Renal pelvis (tissue), 4 donors: ENCODE data around the gene PPP1R14B. TPM values are rescaled to one million over a fixed set of nuclear protein-coding genes. Genes with fewer than 3 reads are reported as not detected.
"Not testable (repeated sequence)": the region's sequence is repeated elsewhere in the genome, so short reads cannot be mapped to it uniquely, and the experiment has no call there.

Experiments used
- DNase-seq: peaks from one replicate; pipeline ENCODE4 v3.0.0-alpha.2; 2013
- polyA plus RNA-seq, 3 donors: library from polyadenylated mRNA; unstranded; fragments of 120-200 nt; gene quantifications; one replicate each; pipeline ENCODE4 v1.2.1, GENCODE V29; 2013; ENCODE audit not compliant: insufficient read length in 3 of 3

The PPP1R14B gene
- polyA plus RNA-seq, 3 donors: 66.6 to 98.3 (median 90.5) TPM

DNA sequence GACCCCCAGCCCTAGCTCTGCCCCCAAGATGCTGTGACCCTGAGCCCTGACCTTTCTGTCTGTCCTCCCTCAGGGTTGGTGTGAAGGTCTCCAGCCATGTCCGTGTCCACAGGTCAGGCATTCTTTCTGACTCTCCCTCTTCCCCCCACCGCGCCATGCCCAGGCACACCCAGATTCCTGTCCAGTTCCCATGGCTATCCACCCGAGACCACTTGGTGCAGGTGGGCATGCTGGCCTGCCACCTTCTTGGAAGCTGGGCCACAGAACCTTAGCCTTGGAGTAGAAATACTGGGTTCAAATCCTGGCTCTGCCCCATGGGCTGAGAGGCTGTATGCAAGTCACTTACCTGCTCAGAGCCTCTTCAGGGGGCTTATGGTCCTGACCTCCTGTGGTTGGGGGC, 2.3 kb upstream of the PPP1R14B start:
- DNase-seq: no peak

DNA sequence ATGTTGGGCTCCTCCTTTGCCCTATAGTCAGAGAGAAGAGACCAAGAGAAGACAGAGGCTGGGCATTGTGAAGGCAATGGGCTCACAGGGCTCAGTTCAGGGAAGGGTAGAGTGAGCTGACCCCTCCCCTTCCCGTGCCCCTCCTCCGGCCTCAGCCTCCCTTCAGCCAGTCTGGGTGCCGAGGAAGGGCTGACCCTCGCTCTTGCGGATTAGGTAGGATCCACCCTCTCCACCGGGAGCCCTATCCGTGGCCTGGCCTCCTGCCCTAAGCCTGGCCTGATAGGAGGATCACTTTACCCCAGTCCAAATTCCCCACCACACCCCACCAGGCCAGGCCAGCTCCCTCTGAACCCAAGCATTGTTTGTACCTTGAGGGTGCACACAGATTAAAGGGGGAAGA, 1.8 kb upstream of the PPP1R14B start:
- DNase-seq: no peak

GRCh38 chr11:64247729-64248531, 1.2 kb upstream of the PPP1R14B start:
- DNase-seq: no peak

- DNase-seq: not testable (repeated sequence)
These were observed 197 bp downstream of the PPP1R14B start for GRCh38 chr11:64246621-64246870.

DNA sequence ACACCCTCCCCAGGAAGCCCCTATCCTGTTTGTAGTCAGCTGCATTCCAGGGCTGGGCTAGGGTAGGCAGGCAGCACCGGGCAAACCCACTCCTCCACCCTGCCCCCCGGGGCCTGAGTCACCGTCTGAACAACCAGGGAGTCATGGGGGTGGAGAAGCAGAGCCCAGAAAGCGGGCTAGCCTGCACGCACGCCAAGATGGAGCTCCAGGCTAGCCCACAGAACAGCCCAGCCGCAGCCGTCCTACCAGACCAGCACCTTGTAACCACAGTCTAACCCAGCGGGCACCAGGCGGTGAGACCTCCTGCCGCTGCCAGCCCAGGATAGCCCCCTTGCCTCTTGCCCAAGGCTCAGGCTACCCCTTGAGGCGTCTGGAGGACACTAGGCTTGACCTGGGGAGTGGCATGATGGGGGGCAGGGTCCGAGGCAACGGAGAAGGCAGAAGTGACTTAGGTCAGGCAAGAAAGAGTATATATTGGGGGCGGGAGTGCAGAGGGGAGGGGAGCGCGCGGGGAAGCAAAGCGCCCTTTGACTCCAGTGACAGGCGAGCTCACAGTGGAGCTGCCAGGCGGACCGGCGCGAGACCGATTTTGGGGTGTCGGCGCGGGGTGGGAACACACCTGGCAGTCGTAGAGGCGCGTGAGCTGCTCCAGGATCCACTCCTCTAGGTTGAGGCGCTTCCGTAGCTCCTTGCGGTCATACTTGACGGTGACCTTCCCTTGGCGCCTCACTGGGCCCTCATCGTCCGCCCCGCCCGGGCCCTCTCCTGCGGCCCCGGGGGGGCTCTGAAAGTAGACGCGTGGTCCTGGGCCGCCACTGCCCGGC, 734 bp downstream of the PPP1R14B start:
- peak; percentile 52 for DNase-seq

DNA sequence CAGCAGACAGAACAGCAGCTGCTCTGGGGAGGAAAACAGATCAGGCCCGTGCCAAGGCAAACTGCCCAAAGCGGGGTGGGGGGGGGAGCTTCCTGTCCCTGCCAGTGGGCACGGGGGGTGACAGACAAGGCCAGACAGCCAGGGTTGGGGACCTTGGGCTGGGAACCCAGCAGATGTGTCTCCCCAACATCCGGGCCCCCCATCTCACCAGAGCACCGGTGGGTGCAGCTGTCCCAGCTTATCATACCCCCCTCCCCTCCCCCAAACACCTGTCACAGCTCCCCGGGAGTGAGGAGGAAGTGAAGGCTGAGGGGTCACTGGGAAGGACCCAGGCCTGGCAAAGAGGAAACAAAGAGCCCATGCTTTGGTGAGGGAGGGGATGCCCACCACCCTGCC, 1.3 kb downstream of the PPP1R14B start:
- no peak for DNase-seq

GRCh38 chr11:64244966-64245365, 1.8 kb downstream of the PPP1R14B start:
- DNase-seq: no peak

DNA sequence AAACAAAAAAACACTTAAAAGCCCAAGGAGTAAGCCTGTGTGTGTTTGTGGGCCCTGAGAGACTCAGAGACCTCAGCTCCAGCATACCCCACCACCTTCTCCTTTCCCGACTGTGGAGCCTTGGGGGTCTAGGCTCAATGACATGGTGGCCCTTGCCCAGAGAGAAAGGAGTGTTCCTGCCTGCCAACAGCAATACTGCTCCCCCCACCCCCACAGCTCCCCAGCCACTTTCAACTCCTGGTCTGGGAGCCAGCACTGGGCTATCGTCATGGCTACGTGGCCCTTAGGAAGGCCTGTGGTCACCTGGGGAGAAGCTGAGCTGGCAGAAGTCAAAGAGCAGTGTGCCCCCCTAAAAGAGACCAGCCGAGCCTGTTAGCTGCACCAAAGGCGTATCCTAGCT, 2.6 kb downstream of the PPP1R14B start:
- no peak for DNase-seq

- DNase-seq: no peak
These were observed 3.4 kb downstream of the PPP1R14B start for GRCh38 chr11:64243236-64243854.

DNA sequence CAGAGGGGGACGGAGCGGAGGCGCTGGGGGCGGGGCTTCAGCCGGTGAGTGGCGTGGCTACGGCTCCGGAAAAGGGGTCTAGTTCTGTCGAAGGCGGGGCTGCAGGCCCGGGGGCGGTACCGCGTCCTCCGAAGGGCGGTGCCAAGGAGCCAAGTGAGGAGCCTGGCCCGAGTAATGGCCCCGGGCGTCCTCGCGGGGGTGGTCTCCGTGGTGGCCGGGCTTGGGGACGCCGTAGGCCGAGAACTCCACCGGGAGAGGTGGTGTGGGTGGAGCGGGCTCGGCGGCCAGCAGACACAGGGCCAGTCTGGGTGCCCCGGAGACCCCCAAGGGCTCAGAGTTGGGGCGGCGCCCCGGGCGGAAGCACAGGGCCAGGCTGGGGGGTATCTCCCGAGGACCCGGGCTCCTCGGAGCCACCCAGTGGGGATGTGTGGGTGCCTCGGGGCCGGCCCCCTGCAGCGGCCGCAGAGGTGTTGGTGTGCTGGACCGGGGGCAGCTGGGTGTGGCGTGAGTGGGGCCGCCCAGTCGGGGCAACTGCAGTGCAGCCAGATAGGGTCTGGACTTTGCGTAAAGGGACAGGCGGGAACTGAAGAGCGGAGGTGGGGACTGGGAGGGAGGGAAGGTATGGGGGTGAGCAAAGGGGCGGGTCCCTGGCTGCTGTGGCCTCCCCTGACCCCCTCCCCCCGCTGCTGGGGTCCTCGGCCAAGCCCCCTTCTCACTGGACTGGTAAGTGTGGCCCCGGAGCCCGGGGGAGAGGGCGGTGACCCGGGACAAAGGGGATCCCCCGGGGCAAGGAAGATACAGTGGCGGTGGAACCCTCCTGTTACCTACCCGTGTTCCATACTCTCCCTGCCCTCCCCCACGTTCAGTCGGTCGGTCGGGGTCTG, 5.0 kb downstream of the PPP1R14B start:
- no peak for DNase-seq

- DNase-seq: peak; percentile 99
These were observed 5.6 kb downstream of the PPP1R14B start for GRCh38 chr11:64241241-64241490.

- peak; percentile 96 for DNase-seq
These were observed 6.1 kb downstream of the PPP1R14B start, which contains the start of gene FKBP2 for GRCh38 chr11:64240435-64241240. FKBP2 (plus strand) TSS chr11:64241095; CDS start chr11:64242388, 1,293 bp downstream.

GRCh38 chr11:64239662-64240434, 6.9 kb downstream of the PPP1R14B start:
- no peak for DNase-seq

GRCh38 chr11:64238999-64239398, 7.7 kb downstream of the PPP1R14B start:
- no peak for DNase-seq

DNA sequence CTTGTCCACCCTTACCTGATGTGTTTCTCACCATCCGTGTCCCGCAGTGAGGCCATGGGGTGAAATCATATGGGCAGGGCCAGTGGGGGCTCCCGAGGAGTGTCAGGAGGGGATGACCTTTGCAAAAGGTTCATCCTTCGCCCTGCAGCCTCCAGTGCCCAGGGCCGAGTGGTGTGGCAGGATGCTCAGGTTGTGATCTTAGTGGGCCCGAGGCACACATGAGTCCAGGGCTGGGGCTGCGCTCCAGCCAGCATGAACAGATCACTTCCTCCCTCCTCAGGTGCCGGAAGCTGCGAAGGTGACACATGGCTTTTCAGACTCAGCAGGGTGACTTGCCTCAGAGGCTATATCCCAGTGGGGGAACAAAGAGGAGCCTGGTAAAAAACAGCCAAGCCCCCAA, 8.7 kb downstream of the PPP1R14B start:
- DNase-seq: no peak

DNA sequence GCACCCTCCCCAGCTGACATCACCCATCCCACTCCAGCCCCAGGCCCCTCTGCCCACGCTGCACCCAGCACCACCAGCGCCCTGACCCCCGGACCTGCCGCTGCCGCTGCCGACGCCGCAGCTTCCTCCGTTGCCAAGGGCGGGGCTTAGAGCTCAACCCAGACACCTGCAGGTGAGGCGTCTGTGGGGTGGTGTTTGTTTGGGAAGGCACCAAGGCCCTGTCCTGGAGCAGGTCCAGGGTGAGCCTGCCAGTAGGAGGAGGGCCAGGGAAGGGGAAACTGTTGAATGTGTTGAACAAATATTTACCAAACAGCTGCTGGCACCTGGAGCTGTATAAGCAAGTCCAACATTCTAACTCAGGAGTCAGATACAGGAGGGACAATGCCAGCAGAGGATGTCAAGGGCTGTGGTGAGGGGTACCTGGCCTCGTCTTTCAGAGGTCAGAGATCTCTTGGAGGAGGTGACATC, 9.2 kb downstream of the PPP1R14B start:
- DNase-seq: no peak

DNA sequence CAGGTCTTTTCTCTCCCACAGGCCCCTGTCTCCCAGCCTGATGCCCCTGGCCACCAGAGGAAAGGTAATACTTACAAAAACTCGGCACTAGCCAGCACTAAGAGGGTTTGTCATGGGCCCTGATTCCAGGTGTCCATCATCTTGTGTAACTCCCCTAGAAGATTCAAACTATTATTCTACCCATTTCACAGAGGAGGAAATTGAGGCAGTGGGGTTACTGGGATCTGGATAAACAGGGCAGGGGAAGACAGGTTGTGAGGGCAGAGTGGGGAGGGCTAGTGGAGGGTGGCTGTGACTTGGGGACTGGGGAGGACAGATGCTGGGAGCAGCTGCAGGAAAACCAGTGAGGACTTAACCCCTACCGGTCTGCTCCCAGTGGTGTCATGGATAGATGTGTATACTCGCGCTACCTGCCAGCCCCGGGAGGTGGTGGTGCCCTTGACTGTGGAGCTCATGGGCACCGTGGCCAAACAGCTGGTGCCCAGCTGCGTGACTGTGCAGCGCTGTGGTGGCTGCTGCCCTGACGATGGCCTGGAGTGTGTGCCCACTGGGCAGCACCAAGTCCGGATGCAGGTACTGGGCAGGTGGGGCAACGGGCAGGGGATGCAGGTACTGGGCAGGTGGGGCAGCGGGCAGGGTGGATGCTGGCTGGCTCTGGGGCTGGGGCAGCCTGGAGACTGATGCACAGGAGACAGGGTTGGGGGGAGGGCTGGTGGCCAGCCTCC, 11.1 kb downstream of the PPP1R14B start:
- no peak for DNase-seq

- DNase-seq: peak; percentile 57
These were observed 11.9 kb downstream of the PPP1R14B start for GRCh38 chr11:64234647-64235379.
